Pons (tissue), 1 donor: ENCODE measurements around the gene SYCN.
"Not testable (repeated sequence)": the region's sequence is repeated elsewhere in the genome, so short reads cannot be mapped to it uniquely, and the experiment has no call there.

ENCODE experiments used
- DNase-seq: peaks from one replicate; pipeline ENCODE4 v3.0.0-alpha.2; 2016; ENCODE audit warnings: low spot score

SYCN gene

GRCh38 chr19:39203372-39204341 lies at the start of gene SYCN:
TSS of gene SYCN (minus strand) at chr19:39204263. CDS start at chr19:39204254, 9 bp downstream.
- DNase-seq: no peak

GRCh38 chr19:39253374-39254149 lies 49.5 kb upstream of the SYCN start:
- no peak for DNase-seq

- no peak for DNase-seq
Observed at GRCh38 chr19:39252458-39252857, 48.4 kb upstream of the SYCN start.

GRCh38 chr19:39251846-39252245 lies 47.8 kb upstream of the SYCN start:
- no peak for DNase-seq

- DNase-seq: no peak
Observed at GRCh38 chr19:39251081-39251480, 47.0 kb upstream of the SYCN start.

GRCh38 chr19:39248806-39249205 lies 44.7 kb upstream of the SYCN start, which contains the start of gene IFNL4:
TSS of gene IFNL4 (minus strand) at chr19:39248856.
- DNase-seq: no peak

GRCh38 chr19:39247701-39248664 lies 43.9 kb upstream of the SYCN start:
- no peak for DNase-seq

GRCh38 chr19:39246951-39247669 lies 43.0 kb upstream of the SYCN start:
- no peak for DNase-seq

GRCh38 chr19:39245166-39245565 lies 41.1 kb upstream of the SYCN start:
- not testable (repeated sequence) for DNase-seq

- DNase-seq: not testable (repeated sequence)
Observed at GRCh38 chr19:39244410-39245100, 40.5 kb upstream of the SYCN start, which contains the start of gene IFNL3. TSS of gene IFNL3 (minus strand) at chr19:39245006. CDS start at chr19:39244967, 39 bp downstream.

GRCh38 chr19:39243741-39244140 lies 39.7 kb upstream of the SYCN start:
- DNase-seq: not testable (repeated sequence)

GRCh38 chr19:39240421-39240820 lies 36.4 kb upstream of the SYCN start:
- DNase-seq: no peak

- no peak for DNase-seq
Observed at GRCh38 chr19:39238944-39239343, 34.9 kb upstream of the SYCN start.

GRCh38 chr19:39238209-39238608 lies 34.1 kb upstream of the SYCN start:
- no peak for DNase-seq

- DNase-seq: no peak
Observed at GRCh38 chr19:39237200-39238184, 33.4 kb upstream of the SYCN start.

- DNase-seq: no peak
Observed at GRCh38 chr19:39236527-39236926, 32.5 kb upstream of the SYCN start.

- no peak for DNase-seq
Observed at GRCh38 chr19:39232708-39233107, 28.6 kb upstream of the SYCN start.

GRCh38 chr19:39230096-39230764 lies 26.2 kb upstream of the SYCN start:
- no peak for DNase-seq
